GM23248 (cell line): ENCODE results near the gene CNTNAP5.

Experiments
- EZH2 ChIP-seq: fragments of 200-600 bp; sonication (generic); IDR thresholded peaks from 2 replicates; pipeline ENCODE4 v1.6.1; 2018; ENCODE audit warnings: antibody characterized with exemption, mild to moderate bottlenecking; ENCODE audit not compliant: insufficient read depth, poor library complexity, severe bottlenecking
- EZH2phosphoT487 ChIP-seq: fragments of 200-600 bp; sonication (generic); IDR thresholded peaks from 2 replicates; pipeline ENCODE4 v1.6.1; 2018; ENCODE audit warnings: antibody characterized with exemption, moderate library complexity, mild to moderate bottlenecking, low read depth; ENCODE audit not compliant: insufficient read depth

DNA sequence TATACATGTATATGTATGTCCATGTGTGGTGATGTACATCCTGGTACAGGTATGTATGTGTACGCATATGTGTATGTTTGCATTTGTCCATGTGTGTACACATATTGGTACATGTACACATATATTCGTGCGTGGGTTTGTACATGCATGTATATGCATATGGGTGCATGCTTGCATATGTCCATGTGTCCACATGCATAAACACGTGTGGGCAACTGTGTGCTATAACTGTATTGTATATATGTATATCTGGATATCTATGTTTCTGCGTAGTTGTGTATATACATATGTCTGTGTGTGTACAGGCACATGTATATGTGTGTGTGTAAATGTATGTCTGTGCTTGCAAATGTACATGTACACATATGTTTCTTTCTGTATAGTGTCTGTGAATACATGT is 858.5 kb downstream of the CNTNAP5 start:
- TF ChIP-seq EZH2 (no peak), EZH2phosphoT487 (no peak)
